ENCODE data around the gene ZNF282. TPM values are rescaled to one million over a fixed set of nuclear protein-coding genes. Genes with fewer than 3 reads are reported as not detected.

ZNF282 gene
- total RNA-seq, 4 donors from 2014 or later, result 18.3 to 40.8 (median 22.2) TPM

- intact Hi-C loops (cut with DNase I; ENCODE audit: low total_unique reads) (no loop called here), in situ Hi-C loops (cut with MboI; ENCODE audit: low pct_ligation_motif_present in 1 of 4, low pct_unique_long_range_greater_than_20kb in 1 of 4, low sequenced_read_pairs in 3 of 4) (no loop called here)
- no peaks in the 10 kb centered on the region for H3K27me3 ChIP-seq
- peaks cover 0 to 40% (median 16%) of the 10 kb centered on the region in 4 donors for H3K36me3 ChIP-seq
- DNase-seq, result no peak
- H3K27ac ChIP-seq, result no peak overlapping the region
- no peaks in the 10 kb centered on the region for H3K4me1 ChIP-seq
- WGBS, 2 donors (ENCODE audit: low coverage in 1 of 2), result 93 to 100% methylated on average over 1 of the region's 1 CpG
- no peak overlapping the region for H3K4me3 ChIP-seq
- TF ChIP-seq CTCF (IDR thresholded peaks at IDR 0.05), result no peak
- no peaks in the 10 kb centered on the region for H3K9me3 ChIP-seq
Observed at GRCh38 chr7:149172534-149172920, 22.8 kb upstream of the ZNF282 start.

GRCh38 chr7:149175150-149175549 is 20.2 kb upstream of the ZNF282 start:
- Histone ChIP-seq H3K4me3 (no peak overlapping the region), H3K36me3 (peaks cover 0 to 43% (median 13%) of the 10 kb centered on the region in 4 donors), H3K9me3 (no peaks in the 10 kb centered on the region), H3K27me3 (no peaks in the 10 kb centered on the region), H3K27ac (no peak overlapping the region), H3K4me1 (peaks cover 0 to 2% (median 0%) of the 10 kb centered on the region in 4 donors)
- intact Hi-C loops (cut with DNase I; ENCODE audit: low total_unique reads) (no loop called here), in situ Hi-C loops (cut with MboI; ENCODE audit: low pct_ligation_motif_present in 1 of 4, low pct_unique_long_range_greater_than_20kb in 1 of 4, low sequenced_read_pairs in 3 of 4) (no loop called here)
- WGBS, 2 donors (ENCODE audit: low coverage in 1 of 2), result 93 to 100% methylated on average over 2 of the region's 2 CpGs
- no peak for DNase-seq
- TF ChIP-seq POLR2A (IDR thresholded peaks at IDR 0.05) (no peak), POLR2AphosphoS5 (IDR thresholded peaks at IDR 0.05) (no peak), CTCF (IDR thresholded peaks at IDR 0.05) (no peak), EP300 (IDR thresholded peaks at IDR 0.05; ENCODE audit: low read depth) (no peak)

- no peak overlapping the region for H3K4me3 ChIP-seq
- TF ChIP-seq POLR2A (IDR thresholded peaks at IDR 0.05) (no peak), POLR2AphosphoS5 (IDR thresholded peaks at IDR 0.05) (no peak), EP300 (IDR thresholded peaks at IDR 0.05; ENCODE audit: low read depth) (no peak), CTCF (IDR thresholded peaks at IDR 0.05) (no peak)
- H3K4me1 ChIP-seq, result peaks cover 0 to 5% (median 0%) of the 10 kb centered on the region in 4 donors
- no peak for DNase-seq
- no peaks in the 10 kb centered on the region for H3K27me3 ChIP-seq
- H3K9me3 ChIP-seq, result no peaks in the 10 kb centered on the region
- intact Hi-C loops (cut with DNase I; ENCODE audit: low total_unique reads), result no loop called here
- no peak overlapping the region for H3K27ac ChIP-seq
- H3K36me3 ChIP-seq, result peaks cover 0 to 44% (median 14%) of the 10 kb centered on the region in 4 donors
- 98% methylated on average over 19 of the region's 19 CpGs; no CpG with 5 or more reads in 1 of the 2 donors for WGBS, 2 donors (ENCODE audit: low coverage in 1 of 2)
- in situ Hi-C loops (cut with MboI; ENCODE audit: low pct_ligation_motif_present in 1 of 4, low pct_unique_long_range_greater_than_20kb in 1 of 4, low sequenced_read_pairs in 3 of 4), result no loop called here
Observed at GRCh38 chr7:149179241-149179640, 16.1 kb upstream of the ZNF282 start.

GRCh38 chr7:149180722-149181449 is 14.5 kb upstream of the ZNF282 start:
- Histone ChIP-seq H3K27me3 (no peaks in the 10 kb centered on the region), H3K4me1 (peaks cover 0 to 5% (median 0%) of the 10 kb centered on the region in 4 donors), H3K4me3 (no peak overlapping the region), H3K36me3 (peaks cover 0 to 41% (median 14%) of the 10 kb centered on the region in 4 donors), H3K27ac (no peak overlapping the region), H3K9me3 (no peaks in the 10 kb centered on the region)
- in situ Hi-C loops (cut with MboI; ENCODE audit: low pct_ligation_motif_present in 1 of 4, low pct_unique_long_range_greater_than_20kb in 1 of 4, low sequenced_read_pairs in 3 of 4), result no loop called here
- TF ChIP-seq POLR2A (IDR thresholded peaks at IDR 0.05) (no peak), CTCF (IDR thresholded peaks at IDR 0.05) (no peak), POLR2AphosphoS5 (IDR thresholded peaks at IDR 0.05) (no peak), EP300 (IDR thresholded peaks at IDR 0.05; ENCODE audit: low read depth) (no peak)
- intact Hi-C loops (cut with DNase I; ENCODE audit: low total_unique reads), result no loop called here
- DNase-seq, result no peak
